Measurements from ENCODE around the gene MMP14.
"Not testable (repeated sequence)": the region's sequence is repeated elsewhere in the genome, so short reads cannot be mapped to it uniquely, and the experiment has no call there.

MMP14 gene

GRCh38 chr14:22856428-22856827 lies 20.0 kb downstream of the MMP14 start:
- DNase-seq (ENCODE audit: low spot score), result no peak
- FAIRE-seq, result no peak

- DNase-seq (ENCODE audit: low spot score); FAIRE-seq: not testable (repeated sequence)
These were observed 24.0 kb downstream of the MMP14 start for GRCh38 chr14:22860377-22860776.

DNA sequence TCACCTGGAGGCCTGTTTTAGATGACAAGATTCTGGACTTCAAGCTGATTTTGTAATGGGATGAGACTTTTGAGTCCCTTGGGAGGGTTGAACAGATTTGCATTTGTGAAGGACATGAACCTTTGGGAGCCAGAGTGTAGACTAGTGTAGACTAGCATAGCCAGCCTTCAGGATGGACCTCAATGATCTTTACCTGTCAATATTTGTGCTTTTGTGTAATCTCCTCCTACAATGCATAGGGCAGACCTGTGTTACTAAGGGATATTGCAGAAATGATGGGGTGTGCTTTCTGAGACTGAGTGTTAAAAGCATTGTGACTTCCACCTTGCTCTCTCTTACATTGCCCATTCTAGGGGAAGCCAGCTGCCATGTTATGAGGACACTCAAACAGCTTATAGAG lies 25.3 kb downstream of the MMP14 start:
- DNase-seq (ENCODE audit: low spot score) (no peak), FAIRE-seq (no peak)

DNA sequence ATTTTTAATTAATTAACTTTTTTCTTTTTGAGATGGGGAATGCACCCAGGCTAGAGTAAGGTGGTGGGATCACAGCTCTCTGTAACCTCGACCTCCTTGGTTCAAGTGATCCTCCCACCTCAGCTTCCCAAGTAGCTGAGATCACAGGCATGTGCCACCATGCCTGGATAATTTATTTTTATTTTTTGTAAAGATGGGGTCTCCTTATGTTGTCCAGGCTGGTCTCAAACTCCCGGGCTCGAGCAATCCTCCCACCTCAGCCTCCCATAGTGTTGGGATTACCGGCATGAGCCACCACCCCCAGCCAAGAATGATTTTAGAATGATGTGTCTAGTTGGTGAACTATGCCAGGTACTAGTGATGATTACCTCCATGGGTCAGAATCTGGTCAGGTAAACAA lies 28.6 kb downstream of the MMP14 start:
- DNase-seq (ENCODE audit: low spot score), result no peak
- FAIRE-seq, result no peak

DNA sequence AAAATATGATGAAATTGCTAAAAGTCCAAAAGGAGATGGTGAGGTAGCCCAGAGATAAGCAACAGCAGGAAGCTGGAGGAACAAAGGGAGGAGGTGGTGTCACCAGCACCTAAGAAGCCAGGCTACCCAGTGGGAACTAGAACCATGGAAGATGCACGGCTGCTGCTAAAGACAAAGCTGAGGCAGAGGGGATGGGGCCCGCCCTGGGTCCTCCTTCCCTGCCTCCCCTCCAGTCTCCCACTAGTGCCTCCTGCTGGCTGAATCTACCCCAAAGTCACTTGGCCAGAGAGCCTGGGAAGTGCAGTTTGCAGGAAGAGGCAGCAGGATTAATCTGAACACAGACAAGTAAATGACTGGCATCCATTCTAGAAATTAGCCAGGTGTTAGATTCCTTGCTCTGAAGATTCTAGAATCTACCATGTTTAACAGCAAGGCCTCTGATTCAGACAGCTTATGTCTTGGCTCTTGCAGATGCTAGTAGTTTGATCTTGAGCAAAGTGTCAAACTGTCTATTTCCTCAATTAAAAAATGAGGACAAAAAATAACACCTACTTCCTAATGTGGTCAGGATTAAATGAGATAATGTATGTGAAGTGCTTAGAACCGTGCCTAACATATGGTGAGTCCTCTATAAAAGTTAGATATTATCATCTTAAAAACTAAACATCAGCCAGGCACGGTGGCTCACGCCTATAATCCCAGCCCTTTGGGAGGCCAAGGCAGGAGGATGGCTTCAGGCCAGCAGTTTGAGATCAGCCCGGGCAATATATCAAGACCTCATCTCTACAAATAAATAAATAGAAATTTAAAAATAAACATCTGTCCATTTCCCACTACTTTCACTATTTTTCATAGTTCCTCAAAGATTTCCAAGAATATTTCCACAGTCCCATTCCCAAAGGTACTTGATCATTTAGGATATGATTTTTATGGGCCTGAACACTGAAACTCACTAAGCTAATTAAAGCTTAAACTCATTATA lies 29.3 kb downstream of the MMP14 start:
- FAIRE-seq, result no peak
- no peak for DNase-seq (ENCODE audit: low spot score)

- DNase-seq (ENCODE audit: low spot score) (no peak), FAIRE-seq (no peak)
These were observed 30.5 kb downstream of the MMP14 start for GRCh38 chr14:22866874-22867273.

DNA sequence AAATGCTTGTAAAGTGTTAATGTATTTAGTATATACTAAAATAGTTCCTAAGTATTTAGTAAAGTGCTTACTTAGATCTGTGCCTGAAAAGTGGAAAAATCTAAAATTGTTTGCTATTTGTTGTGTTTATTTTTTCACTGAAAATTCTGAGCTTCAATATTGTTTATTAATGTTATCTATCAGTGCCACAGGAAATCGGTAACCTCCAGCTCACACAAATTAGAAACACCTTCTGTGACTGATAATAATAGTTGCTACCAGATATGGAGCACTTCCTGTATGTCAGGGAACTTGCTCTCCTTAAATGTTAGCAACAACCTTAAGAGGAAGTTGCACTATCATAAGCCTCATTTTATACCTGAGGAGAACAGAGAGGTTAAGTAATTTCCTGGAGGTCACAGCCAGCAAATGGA lies 34.4 kb downstream of the MMP14 start:
- FAIRE-seq (no peak), DNase-seq (ENCODE audit: low spot score) (no peak)

DNA sequence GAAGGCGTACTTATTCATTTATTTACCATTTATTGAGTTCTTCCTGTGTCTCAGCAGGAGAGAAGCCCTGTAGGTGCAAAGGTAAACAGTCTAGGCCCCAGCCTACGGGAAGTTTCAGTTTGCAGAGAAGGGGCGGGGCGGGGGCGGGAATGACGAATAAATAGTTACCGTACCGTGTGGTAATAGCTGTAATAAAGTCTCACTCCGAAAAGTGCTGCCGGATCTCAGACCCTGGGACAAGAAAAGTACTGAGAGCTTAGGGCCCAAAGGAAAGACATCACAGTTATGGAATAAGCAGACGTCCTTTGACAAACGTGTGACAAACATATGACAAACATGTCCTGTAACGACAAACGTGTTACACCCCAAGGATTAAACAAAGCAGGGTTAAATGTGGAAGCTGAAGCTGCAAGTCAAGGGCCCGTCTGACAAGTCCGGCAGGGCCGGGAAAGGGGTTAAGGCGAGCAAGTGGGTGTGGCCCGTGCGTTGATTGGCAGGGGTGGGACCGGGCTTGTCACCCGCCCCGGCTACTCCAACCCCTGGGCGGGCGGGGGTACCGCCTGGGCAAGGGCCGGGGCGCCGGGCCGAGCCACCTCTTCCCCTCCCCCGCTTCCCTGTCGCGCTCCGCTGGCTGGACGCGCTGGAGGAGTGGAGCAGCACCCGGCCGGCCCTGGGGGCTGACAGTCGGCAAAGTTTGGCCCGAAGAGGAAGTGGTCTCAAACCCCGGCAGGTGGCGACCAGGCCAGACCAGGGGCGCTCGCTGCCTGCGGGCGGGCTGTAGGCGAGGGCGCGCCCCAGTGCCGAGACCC lies 35.0 kb downstream of the MMP14 start, which contains the start of gene LRP10:
TSS of gene LRP10 (plus strand) at position 517 of the 809 bp plus-strand sequence. CDS start 564 bp downstream, outside the sequence.
- no peak for FAIRE-seq

DNA sequence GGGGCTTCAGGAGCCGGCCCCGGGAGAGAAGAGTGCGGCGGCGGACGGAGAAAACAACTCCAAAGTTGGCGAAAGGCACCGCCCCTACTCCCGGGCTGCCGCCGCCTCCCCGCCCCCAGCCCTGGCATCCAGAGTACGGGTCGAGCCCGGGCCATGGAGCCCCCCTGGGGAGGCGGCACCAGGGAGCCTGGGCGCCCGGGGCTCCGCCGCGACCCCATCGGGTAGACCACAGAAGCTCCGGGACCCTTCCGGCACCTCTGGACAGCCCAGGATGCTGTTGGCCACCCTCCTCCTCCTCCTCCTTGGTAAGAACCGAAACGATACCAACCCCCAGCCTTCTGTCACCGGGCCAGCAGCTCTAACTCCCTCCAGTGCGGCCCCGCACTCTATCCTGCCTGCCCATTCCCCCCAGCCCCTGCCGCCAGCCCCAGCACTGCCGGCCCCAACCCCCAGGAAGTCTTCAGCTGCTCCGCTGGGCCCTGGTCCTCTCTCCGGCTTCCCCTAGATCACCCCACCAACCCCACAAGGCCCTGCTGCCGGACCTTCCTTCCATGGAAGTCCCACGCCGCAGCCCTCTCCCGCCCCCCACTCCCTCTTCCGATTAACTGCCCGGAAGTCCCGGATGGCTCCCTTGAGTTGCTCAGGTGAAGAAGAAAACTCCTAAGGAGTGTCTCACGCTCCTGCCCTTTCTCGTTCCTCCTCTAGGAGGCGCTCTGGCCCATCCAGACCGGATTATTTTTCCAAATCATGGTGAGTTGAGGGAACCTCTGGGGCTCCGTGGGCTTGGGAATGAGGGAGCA lies 35.8 kb downstream of the MMP14 start:
- DNase-seq (ENCODE audit: low spot score) (peak; percentile 86), FAIRE-seq (no peak)

More for the DNA sequence above, 35.0 kb downstream of the MMP14 start, which contains the start of gene LRP10:
- DNase-seq (ENCODE audit: low spot score), result peak; percentile 87

DNA sequence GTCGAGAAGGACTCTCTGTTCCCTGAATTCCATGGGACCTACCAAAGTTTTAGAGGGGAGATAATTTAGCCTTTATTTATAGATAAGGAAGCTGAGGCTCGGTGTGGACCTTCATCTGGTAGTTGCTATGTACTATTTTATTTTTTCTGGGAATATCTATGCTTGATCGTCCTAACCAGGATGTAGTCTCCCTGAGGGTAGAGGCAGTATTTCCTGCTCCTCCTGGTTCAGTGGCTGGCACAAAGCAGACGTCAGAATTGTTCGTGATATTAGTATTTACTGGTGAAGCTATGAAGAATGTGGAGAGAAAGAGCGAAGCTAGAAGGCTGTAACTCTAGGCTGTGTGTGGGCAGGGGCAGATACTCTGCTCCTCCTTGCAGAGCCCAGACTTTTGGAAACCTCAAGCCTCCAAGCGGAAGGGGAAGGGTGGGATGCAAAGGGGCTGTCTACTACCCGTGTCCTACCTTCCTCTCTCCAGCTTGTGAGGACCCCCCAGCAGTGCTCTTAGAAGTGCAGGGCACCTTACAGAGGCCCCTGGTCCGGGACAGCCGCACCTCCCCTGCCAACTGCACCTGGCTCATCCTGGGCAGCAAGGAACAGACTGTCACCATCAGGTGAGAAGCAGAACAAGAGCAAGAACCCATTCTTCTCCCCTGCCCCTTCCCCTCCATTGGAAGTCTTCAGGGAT lies 36.6 kb downstream of the MMP14 start:
- DNase-seq (ENCODE audit: low spot score), result no peak
- FAIRE-seq, result no peak

GRCh38 chr14:22875003-22875747 lies 38.8 kb downstream of the MMP14 start:
- DNase-seq (ENCODE audit: low spot score) (no peak), FAIRE-seq (no peak)

DNA sequence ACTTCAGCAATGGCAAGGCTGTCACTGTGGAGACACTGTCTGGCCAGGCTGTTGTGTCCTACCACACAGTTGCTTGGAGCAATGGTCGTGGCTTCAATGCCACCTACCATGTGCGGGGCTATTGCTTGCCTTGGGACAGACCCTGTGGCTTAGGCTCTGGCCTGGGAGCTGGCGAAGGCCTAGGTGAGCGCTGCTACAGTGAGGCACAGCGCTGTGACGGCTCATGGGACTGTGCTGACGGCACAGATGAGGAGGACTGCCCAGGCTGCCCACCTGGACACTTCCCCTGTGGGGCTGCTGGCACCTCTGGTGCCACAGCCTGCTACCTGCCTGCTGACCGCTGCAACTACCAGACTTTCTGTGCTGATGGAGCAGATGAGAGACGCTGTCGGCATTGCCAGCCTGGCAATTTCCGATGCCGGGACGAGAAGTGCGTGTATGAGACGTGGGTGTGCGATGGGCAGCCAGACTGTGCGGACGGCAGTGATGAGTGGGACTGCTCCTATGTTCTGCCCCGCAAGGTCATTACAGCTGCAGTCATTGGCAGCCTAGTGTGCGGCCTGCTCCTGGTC lies 39.4 kb downstream of the MMP14 start:
- DNase-seq (ENCODE audit: low spot score) (no peak), FAIRE-seq (no peak)

DNA sequence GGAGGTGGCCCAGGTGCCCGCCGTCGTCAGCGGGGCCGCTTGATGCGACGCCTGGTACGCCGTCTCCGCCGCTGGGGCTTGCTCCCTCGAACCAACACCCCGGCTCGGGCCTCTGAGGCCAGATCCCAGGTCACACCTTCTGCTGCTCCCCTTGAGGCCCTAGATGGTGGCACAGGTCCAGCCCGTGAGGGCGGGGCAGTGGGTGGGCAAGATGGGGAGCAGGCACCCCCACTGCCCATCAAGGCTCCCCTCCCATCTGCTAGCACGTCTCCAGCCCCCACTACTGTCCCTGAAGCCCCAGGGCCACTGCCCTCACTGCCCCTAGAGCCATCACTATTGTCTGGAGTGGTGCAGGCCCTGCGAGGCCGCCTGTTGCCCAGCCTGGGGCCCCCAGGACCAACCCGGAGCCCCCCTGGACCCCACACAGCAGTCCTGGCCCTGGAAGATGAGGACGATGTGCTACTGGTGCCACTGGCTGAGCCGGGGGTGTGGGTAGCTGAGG lies 40.7 kb downstream of the MMP14 start:
- DNase-seq (ENCODE audit: low spot score) (no peak), FAIRE-seq (no peak)

DNA sequence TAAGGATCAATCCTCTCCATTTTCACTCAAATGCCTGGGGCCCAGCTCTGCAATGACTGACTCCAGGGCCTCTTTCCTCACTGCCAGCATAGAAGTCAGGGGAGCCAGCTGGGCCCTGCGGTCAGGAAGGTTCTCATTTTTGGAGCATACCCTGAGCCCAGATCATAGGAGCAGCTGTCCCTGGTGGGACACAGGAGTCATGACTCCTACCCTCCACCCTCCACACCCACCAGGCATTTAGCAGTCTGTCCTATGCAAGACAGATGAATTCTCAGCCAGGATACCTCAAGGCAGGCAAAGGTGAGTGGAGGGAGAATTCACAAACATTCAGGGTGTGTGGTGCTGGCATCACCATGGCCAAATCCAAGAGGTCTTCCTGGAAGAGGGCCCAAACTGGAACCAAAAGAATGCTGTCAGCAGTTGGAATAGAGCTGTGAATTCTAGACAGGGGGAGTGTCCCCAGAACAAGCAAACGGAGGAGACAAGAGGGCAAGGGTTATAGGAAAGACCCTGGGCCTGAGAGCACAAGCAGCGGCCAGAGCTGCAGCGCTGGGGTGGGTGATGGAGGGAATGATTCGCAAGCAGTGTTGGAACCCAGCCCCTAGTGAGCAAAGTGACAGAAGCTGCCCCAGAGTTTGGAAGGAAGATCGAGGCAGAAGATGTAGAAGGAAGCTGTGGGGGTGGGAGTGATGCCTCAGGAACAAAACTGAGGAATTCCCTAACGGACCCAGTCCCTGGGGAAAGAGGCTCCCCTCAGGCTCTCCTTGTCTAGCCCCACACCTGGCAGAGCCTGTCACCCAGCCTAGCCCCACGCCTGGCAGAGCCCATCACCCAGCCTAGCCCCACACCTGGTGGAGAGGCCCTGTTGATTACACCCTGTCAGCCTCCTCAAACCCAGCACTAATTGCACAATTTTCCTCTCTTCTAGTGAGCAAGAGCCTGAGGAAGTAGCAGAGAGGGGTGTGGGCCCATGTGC lies 42.2 kb downstream of the MMP14 start:
- FAIRE-seq, result no peak
- DNase-seq (ENCODE audit: low spot score), result no peak

GRCh38 chr14:22882064-22882463 lies 45.7 kb downstream of the MMP14 start:
- DNase-seq (ENCODE audit: low spot score) (no peak), FAIRE-seq (no peak)

GRCh38 chr14:22882529-22883172 lies 46.3 kb downstream of the MMP14 start:
- DNase-seq (ENCODE audit: low spot score), result peak; percentile 51
- no peak for FAIRE-seq

DNA sequence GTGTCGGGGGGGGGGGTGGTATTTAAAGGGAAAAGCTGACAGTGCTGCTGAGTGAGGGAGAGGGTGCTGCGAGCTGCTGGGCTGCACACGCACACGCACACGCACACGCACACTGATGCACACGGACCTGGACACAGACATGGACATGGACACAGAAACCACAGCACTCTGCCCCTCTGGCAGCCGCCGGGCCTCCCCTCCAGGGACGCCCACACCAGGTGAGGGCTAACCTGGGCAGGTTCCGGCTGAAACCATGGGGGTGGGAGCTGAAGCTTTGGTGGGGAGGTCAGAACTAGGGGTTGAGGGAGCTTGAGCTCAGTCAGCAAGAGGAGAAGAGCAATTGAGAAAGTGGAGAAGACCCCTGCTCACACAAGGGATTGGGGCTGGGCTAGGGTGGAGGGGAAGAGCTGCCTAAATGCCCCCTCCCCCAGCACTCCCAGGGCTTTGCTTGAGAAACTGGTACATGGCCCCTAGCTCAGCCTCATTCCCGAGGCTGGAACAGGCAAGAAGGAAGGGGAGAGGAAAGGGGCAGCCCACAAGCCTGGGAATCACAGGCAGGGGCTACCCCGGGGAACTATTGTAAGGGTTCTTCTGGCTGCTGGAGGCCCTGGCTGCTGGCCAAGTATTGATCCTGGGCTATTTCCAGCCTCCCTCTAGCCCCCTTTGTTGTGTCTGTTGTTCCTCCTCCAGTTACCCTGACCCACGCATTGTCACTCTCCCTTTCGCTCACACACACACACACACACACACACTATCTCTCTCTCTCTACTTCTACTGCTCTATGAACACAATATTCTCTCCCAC lies 47.0 kb downstream of the MMP14 start, which contains the start of gene REM2:
TSS of gene REM2 (plus strand) at position 50 of the 804 bp plus-strand sequence. CDS start at position 116, 66 bp downstream.
- no peak for FAIRE-seq

More for the DNA sequence above, 47.0 kb downstream of the MMP14 start, which contains the start of gene REM2:
- no peak for DNase-seq (ENCODE audit: low spot score)

Measured in urothelium cell line (cell line).